Regular cardiac myocyte (primary cell): ENCODE results near the gene SMIM14. TPM values are rescaled to one million over a fixed set of nuclear protein-coding genes. Genes with fewer than 3 reads are reported as not detected.

Source experiments
- total RNA-seq: library from RNA; depleted of rRNA; stranded (reverse); fragments of >200 nt; gene quantifications from 2 replicates; pipeline ENCODE4 v1.2.3, GENCODE V29; 2014

SMIM14 gene
- 43.5 and 55.2 TPM in 2 replicates for total RNA-seq

DNA sequence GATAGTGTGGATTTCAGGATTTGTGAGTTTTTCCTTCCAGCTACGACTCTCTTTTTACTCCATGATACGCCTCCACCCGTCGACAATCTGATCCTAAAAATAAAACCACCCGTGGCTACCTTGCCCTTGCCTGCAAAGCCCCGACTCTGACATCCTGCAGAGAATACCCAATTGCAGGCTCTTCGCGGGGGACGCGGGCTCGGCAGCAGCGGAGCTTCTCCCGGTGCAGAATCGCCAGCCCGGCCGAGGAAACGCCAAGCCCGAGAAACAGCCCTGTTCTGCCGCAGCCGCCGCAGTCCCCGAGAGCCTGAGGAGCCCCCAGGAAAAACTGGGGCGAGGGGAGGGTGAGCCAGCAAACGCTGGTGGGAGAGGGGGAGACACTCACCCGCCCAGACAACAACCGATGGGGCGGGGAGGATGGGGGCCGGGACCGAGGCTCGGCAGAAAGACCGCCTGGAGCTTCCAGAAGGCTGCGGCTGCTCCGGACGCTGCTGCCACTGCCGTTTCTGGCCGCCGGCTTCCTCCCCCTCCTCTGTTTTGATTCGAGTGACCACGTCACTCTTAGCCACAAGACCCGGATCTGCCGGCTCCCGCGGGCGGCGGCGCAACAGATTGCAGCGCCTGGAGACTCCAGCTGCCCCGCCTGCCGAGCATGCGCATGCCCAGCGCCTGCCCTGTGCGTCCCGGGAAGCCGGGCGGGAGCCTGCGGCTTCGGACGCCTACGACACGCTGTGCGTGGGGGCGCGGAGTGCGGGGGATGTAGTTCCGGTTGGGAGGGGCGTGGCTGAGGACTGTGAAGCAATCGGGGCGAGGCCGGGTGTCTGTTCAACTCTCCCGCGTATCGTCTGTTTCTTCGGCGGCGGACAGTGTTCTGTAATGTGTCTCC, at the start of gene SMIM14:
Gene SMIM14 (minus strand): TSS at position 512 of the 886 bp plus-strand sequence. CDS start 33,720 bp downstream, outside the sequence.

DNA sequence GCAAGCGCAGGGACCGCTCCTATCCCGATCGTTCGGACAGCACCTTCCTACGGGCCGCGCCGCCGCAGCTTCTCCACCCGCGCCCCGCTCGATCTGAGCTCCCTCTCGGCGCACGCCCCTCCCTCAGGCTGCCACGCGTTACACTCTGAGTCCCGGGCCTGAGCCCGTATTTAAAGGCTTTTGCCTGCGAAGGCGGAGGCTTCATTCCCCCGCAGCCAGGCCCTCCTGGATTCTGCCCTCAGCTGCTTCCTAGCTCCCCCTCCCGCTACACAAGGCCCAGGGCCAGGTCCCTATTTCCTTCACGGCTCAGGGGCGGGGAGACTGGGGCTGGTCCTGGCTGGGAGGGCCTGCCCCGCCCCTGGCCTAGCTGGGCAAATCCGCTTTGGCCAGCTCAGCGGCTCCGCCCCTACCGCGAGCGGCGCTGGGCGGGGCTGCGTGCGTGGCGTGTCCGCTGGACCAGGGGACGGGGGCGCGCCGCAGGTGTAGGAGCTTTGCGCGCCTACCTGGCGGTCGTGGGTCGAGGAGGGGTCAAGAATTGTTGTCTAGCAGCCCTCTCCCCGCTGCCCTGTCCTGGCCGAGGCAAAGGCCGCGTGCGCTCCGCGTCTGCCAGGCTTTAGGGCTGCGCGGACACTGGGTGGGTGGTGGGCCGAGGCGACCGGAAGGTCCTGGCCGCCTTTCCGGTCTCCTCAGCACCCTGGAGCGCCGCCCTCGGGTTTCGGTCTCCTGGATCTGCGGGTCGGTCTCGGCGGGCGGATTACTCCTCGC, 111.2 kb downstream of the SMIM14 start, which contains the start of gene UGDH:
Gene UGDH (minus strand): TSS at position 144 of the 765 bp plus-strand sequence. CDS start 5,927 bp downstream, outside the sequence.

Other genes with a start within 250 kb of the SMIM14 start
- under 0.01 TPM in 1 of 2 replicates, not detected in the other for gene KLB, start 231.9 kb downstream of the SMIM14 start, total RNA-seq
- 2,402 and 2,886 TPM in 2 replicates for gene RPL9, start 179.9 kb downstream of the SMIM14 start, total RNA-seq
- gene LIAS, start 179.8 kb downstream of the SMIM14 start, total RNA-seq = 5.6 and 6.9 TPM in 2 replicates
- 171 and 723 TPM in 2 replicates for gene UGDH, start 111.4 kb downstream of the SMIM14 start, total RNA-seq
- gene UBE2K, start 59.3 kb upstream of the SMIM14 start, total RNA-seq = 14.7 and 24.9 TPM in 2 replicates